Measurements from ENCODE around the gene CCNB2. TPM values are rescaled to one million over a fixed set of nuclear protein-coding genes. Genes with fewer than 3 reads are reported as not detected.
A peak's percentile ranks its signal among the peaks of the same experiment; 100 is the strongest.

The CCNB2 gene
- total and polyA plus RNA-seq, 2 donors (not counting 1 experiment from before 2014, with no cell fraction given) = 0.67 to 1.0 TPM

DNA sequence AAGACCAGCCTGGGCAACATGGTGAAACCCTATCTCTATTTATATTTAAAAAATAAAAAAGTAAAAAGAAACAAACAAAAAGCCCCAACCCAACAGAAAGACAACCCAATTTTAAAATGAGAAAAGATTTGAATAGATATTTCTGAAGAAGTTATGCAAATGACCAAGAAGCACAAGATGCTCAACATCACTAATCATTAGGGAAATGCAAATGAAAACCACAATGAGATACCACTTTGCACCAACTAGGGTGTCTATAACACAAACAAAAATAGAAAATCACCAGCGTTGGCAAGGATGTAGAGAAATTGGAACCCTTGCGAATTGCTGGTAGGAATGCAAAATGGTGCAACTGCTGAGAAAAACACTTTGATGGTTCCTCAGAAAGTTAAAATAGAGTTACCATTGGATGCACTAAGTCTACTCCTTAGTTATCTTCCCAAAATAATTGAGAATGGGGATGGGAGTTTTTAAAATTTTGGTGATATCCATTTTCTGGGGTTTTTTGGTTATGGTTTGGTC lies 45.8 kb upstream of the CCNB2 start:
- ChIA-PET POLR2A (no interaction called here), CTCF (interaction anchor here (1.5 kb wide), 2 partner anchors 434 to 469 kb away, joined by 4 to 7 read pairs; no protein-coding TSS in a partner anchor)
- H3K4me3 Mint-ChIP-seq = no peak overlapping the region
- H2AFZ ChIP-seq (ENCODE audit: insufficient read depth, low read depth, low read length, poor library complexity, severe bottlenecking) = no peak overlapping the region
- no peaks in the 10 kb centered on the region for H3K9me3 Mint-ChIP-seq (ENCODE audit: insufficient read depth)
- no peak overlapping the region for H3K27ac Mint-ChIP-seq
- peaks cover 21% of the 10 kb centered on the region for H3K79me2 ChIP-seq (ENCODE audit: control insufficient read depth, insufficient read depth, low read length)
- ATAC-seq (ENCODE audit: low read depth) (no peak), DNase-seq (peak; percentile 7)
- no peaks in the 10 kb centered on the region for H3K4me1 ChIP-seq (ENCODE audit: control insufficient read depth in 2 of 2, insufficient read depth in 2 of 2, low read length in 2 of 2)
- H3K4me3 ChIP-seq (ENCODE audit: control extremely low read depth in 1 of 5, extremely low read depth in 1 of 5, insufficient read depth in 1 of 5, low read depth in 2 of 5, low read length in 4 of 5) = no peak overlapping the region
- no CpG with 5 or more reads among the region's 2 CpGs for WGBS (ENCODE audit: insufficient coverage)
- no peaks in the 10 kb centered on the region for H3K9me3 ChIP-seq (ENCODE audit: control extremely low read depth in 1 of 3, control insufficient read depth in 2 of 3, insufficient read depth in 1 of 3, low read length in 2 of 3)
- no peaks in the 10 kb centered on the region for H3K27me3 Mint-ChIP-seq
- no peak overlapping the region for H3K9ac ChIP-seq (ENCODE audit: low read length)
- peaks cover 9 to 80% of the 10 kb centered on the region in 2 experiments for H3K36me3 ChIP-seq (replicated peaks in 1 of 2; ENCODE audit: control extremely low read depth in 1 of 2, control insufficient read depth in 1 of 2, extremely low read depth in 1 of 2, insufficient read depth in 2 of 2, low read length in 1 of 2)
- H3K4me1 Mint-ChIP-seq = peaks cover 20% of the 10 kb centered on the region
- intact Hi-C loops (cut with micrococcal nuclease) = loop anchor here (5.0 kb wide), 2 partner anchors 82 to 102 kb away; no protein-coding TSS in a partner anchor
- H3K4me2 ChIP-seq (replicated peaks; ENCODE audit: low read depth, low read length, poor library complexity, severe bottlenecking) = no peak overlapping the region
- no peaks in the 10 kb centered on the region for H3K27me3 ChIP-seq (replicated peaks in 1 of 4; ENCODE audit: control extremely low read depth in 1 of 4, control insufficient read depth in 3 of 4, insufficient read depth in 4 of 4, low read length in 3 of 4)
- TF ChIP-seq EZH2 (IDR thresholded peaks at IDR 0.05; ENCODE audit: borderline replicate concordance, insufficient read depth, low read depth, low read length, poor library complexity, severe bottlenecking) = no peak
- TF ChIP-seq, protein P1, sequence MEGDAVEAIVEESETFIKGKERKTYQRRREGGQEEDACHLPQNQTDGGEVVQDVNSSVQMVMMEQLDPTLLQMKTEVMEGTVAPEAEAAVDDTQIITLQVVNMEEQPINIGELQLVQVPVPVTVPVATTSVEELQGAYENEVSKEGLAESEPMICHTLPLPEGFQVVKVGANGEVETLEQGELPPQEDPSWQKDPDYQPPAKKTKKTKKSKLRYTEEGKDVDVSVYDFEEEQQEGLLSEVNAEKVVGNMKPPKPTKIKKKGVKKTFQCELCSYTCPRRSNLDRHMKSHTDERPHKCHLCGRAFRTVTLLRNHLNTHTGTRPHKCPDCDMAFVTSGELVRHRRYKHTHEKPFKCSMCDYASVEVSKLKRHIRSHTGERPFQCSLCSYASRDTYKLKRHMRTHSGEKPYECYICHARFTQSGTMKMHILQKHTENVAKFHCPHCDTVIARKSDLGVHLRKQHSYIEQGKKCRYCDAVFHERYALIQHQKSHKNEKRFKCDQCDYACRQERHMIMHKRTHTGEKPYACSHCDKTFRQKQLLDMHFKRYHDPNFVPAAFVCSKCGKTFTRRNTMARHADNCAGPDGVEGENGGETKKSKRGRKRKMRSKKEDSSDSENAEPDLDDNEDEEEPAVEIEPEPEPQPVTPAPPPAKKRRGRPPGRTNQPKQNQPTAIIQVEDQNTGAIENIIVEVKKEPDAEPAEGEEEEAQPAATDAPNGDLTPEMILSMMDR (IDR thresholded peaks at IDR 0.05) = no peak
- peaks cover 22% of the 10 kb centered on the region for H4K20me1 ChIP-seq (ENCODE audit: control insufficient read depth, insufficient read depth, low read length, poor library complexity, severe bottlenecking)
- no peak overlapping the region for H3K27ac ChIP-seq (ENCODE audit: low read length in 2 of 2)

DNA sequence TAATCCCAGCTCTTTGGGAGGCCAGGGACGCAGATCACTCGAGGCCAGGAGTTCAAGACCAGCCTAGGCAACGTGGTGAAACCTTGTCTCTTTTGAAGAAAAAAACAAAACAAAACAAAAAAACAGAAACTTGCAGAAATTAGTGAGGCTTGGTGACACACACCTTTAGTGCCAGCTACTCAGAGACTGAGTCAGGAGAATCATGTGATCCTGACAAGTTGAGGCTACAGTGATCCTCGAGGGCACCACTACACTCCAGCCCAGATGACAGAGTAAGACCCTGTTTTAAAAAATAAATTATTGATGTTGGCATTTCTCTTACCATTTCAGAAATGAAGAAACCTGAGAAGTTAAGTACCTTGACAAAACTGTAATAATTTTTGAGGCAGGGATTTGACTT lies 44.6 kb upstream of the CCNB2 start:
- Histone ChIP-seq H3K36me3 (replicated peaks in 1 of 2; ENCODE audit: control extremely low read depth in 1 of 2, control insufficient read depth in 1 of 2, extremely low read depth in 1 of 2, insufficient read depth in 2 of 2, low read length in 1 of 2) (peaks cover 7 to 85% of the 10 kb centered on the region in 2 experiments), H3K4me1 (ENCODE audit: control insufficient read depth in 2 of 2, insufficient read depth in 2 of 2, low read length in 2 of 2) (no peaks in the 10 kb centered on the region), H3K27me3 (replicated peaks in 1 of 4; ENCODE audit: control extremely low read depth in 1 of 4, control insufficient read depth in 3 of 4, insufficient read depth in 4 of 4, low read length in 3 of 4) (no peaks in the 10 kb centered on the region), H3K4me3 (ENCODE audit: control extremely low read depth in 1 of 5, extremely low read depth in 1 of 5, insufficient read depth in 1 of 5, low read depth in 2 of 5, low read length in 4 of 5) (no peak overlapping the region), H3K79me2 (ENCODE audit: control insufficient read depth, insufficient read depth, low read length) (peaks cover 19% of the 10 kb centered on the region), H2AFZ (ENCODE audit: insufficient read depth, low read depth, low read length, poor library complexity, severe bottlenecking) (no peak overlapping the region), H3K4me2 (replicated peaks; ENCODE audit: low read depth, low read length, poor library complexity, severe bottlenecking) (no peak overlapping the region), H3K27ac (ENCODE audit: low read length in 2 of 2) (no peak overlapping the region), H3K9me3 (ENCODE audit: control extremely low read depth in 1 of 3, control insufficient read depth in 2 of 3, insufficient read depth in 1 of 3, low read length in 2 of 3) (no peaks in the 10 kb centered on the region), H3K9ac (ENCODE audit: low read length) (no peak overlapping the region), H4K20me1 (ENCODE audit: control insufficient read depth, insufficient read depth, low read length, poor library complexity, severe bottlenecking) (peaks cover 22% of the 10 kb centered on the region)
- Mint-ChIP-seq H3K27me3 (no peaks in the 10 kb centered on the region), H3K4me3 (no peak overlapping the region), H3K4me1 (peaks cover 20% of the 10 kb centered on the region), H3K27ac (no peak overlapping the region), H3K9me3 (ENCODE audit: insufficient read depth) (no peaks in the 10 kb centered on the region)
- WGBS (ENCODE audit: insufficient coverage) = 100% methylated on average over 1 of the region's 4 CpGs
- TF ChIP-seq, protein P1 (IDR thresholded peaks at IDR 0.05) = no peak
- no peak for TF ChIP-seq EZH2 (IDR thresholded peaks at IDR 0.05; ENCODE audit: borderline replicate concordance, insufficient read depth, low read depth, low read length, poor library complexity, severe bottlenecking)
- ChIA-PET CTCF (interaction anchor here (1.0 kb wide), 1 partner anchor 468 kb away, joined by 3 read pairs; no protein-coding TSS in a partner anchor), POLR2A (no interaction called here)
- no peak for DNase-seq
- intact Hi-C loops (cut with micrococcal nuclease) = no loop called here
- no peak for ATAC-seq (ENCODE audit: low read depth)

Data from B cell (primary cell).